Activated CD4-positive, alpha-beta T cell treated with anti-CD3 and anti-CD28 coated beads, Interleukin-2, amount 10 ng/mL, durations not matched to agents 24 days and 14 days (primary cell): Measurements from ENCODE around the gene MSRB1. TPM values are rescaled to one million over a fixed set of nuclear protein-coding genes. Genes with fewer than 3 reads are reported as not detected.
"Not testable (repeated sequence)": the region's sequence is repeated elsewhere in the genome, so short reads cannot be mapped to it uniquely, and the experiment has no call there.

Experiments used
- DNase-seq: peaks from one replicate; pipeline ENCODE4 v3.0.0; 2022
- H3K27ac Mint-ChIP-seq: one replicate; pipeline ENCODE4 v1.8.0; 2022; ENCODE audit warnings: mild to moderate bottlenecking, mixed read lengths
- H3K27me3 Mint-ChIP-seq: one replicate; pipeline ENCODE4 v1.8.0; 2022; ENCODE audit warnings: mixed read lengths
- H3K36me3 Mint-ChIP-seq: one replicate; pipeline ENCODE4 v1.8.0; 2022; ENCODE audit warnings: low read depth, mild to moderate bottlenecking, mixed read lengths
- H3K4me1 Mint-ChIP-seq: one replicate; pipeline ENCODE4 v1.8.0; 2021; ENCODE audit warnings: mixed read lengths
- H3K4me3 Mint-ChIP-seq: one replicate; pipeline ENCODE4 v1.8.0; 2022; ENCODE audit warnings: mild to moderate bottlenecking, moderate library complexity, mixed read lengths
- H3K9me3 Mint-ChIP-seq: one replicate; pipeline ENCODE4 v1.8.0; 2021; ENCODE audit warnings: mixed read lengths
- intact Hi-C: fragments of 100-400 bp; cut with micrococcal nuclease; formaldehyde crosslinking; loops from one replicate; pipeline ENCODE4 v1.15.1; 2023
- total RNA-seq: library from RNA; stranded (reverse); gene quantifications from 2 replicates; pipeline ENCODE4 v1.2.3, GENCODE V29; 2022

The MSRB1 gene
- total RNA-seq, 1 donor from 2014 or later: 22.8 TPM

GRCh38 chr16:1974157-1975070, 31.4 kb upstream of the MSRB1 start:
- intact Hi-C loops: loop anchor here (5.0 kb wide), 1 partner anchor 33 kb away; the partner anchor contains the start of gene ZNF598
- Mint-ChIP-seq H3K36me3 (peaks cover 31% of the 10 kb centered on the region), H3K9me3 (no peaks in the 10 kb centered on the region), H3K4me1 (peaks cover 16% of the 10 kb centered on the region), H3K27ac (no peak overlapping the region), H3K27me3 (no peaks in the 10 kb centered on the region), H3K4me3 (peak overlapping the region; percentile 41)
- no peak for DNase-seq

- H3K4me3 Mint-ChIP-seq: peak overlapping the region; percentile 9
- H3K36me3 Mint-ChIP-seq: peaks cover 28% of the 10 kb centered on the region
- peaks cover 16% of the 10 kb centered on the region for H3K4me1 Mint-ChIP-seq
- no peak overlapping the region for H3K27ac Mint-ChIP-seq
- H3K27me3 Mint-ChIP-seq: no peaks in the 10 kb centered on the region
- intact Hi-C loops: loop anchor here (5.0 kb wide), 1 partner anchor 34 kb away; the partner anchor contains the start of gene ZNF598
- no peak for DNase-seq
- no peaks in the 10 kb centered on the region for H3K9me3 Mint-ChIP-seq
Observed at GRCh38 chr16:1973461-1974156, 30.6 kb upstream of the MSRB1 start.

GRCh38 chr16:1972490-1972877, 29.5 kb upstream of the MSRB1 start:
- Mint-ChIP-seq H3K9me3 (no peaks in the 10 kb centered on the region), H3K27ac (peak overlapping the region; percentile 95), H3K27me3 (no peaks in the 10 kb centered on the region), H3K4me1 (peaks cover 16% of the 10 kb centered on the region), H3K4me3 (peak overlapping the region; percentile 99), H3K36me3 (peaks cover 24% of the 10 kb centered on the region)
- DNase-seq: peak; percentile 74
- intact Hi-C loops: loop anchor here (1.0 to 5.0 kb wide), 3 partner anchors 8 to 35 kb away; partner anchors contain the start of genes RPS2 and ZNF598

- intact Hi-C loops: loop anchor here (1.0 to 5.0 kb wide), 3 partner anchors 8 to 35 kb away; partner anchors contain the start of genes RPS2 and ZNF598
- H3K27ac Mint-ChIP-seq: peak within 1 kb of the TSS; percentile 95
Observed at GRCh38 chr16:1971796-1972489, 28.9 kb upstream of the MSRB1 start, which contains the start of gene TBL3. TSS of gene TBL3 (plus strand) at chr16:1972053. CDS start at chr16:1972165, 112 bp downstream.

GRCh38 chr16:1968146-1968953, 25.4 kb upstream of the MSRB1 start:
- H3K9me3 Mint-ChIP-seq: no peaks in the 10 kb centered on the region
- peaks cover 30% of the 10 kb centered on the region for H3K36me3 Mint-ChIP-seq
- H3K4me3 Mint-ChIP-seq: no peak overlapping the region
- H3K4me1 Mint-ChIP-seq: peaks cover 26% of the 10 kb centered on the region
- H3K27ac Mint-ChIP-seq: no peak overlapping the region
- no peaks in the 10 kb centered on the region for H3K27me3 Mint-ChIP-seq
- no peak for DNase-seq
- intact Hi-C loops: no loop called here

More at GRCh38 chr16:1971796-1972489, 28.9 kb upstream of the MSRB1 start, which contains the start of gene TBL3:
- H3K4me1 Mint-ChIP-seq: peaks cover 17% of the 10 kb centered on the region
- no peaks in the 10 kb centered on the region for H3K9me3 Mint-ChIP-seq
- peak; percentile 99 for DNase-seq
- peak within 1 kb of the TSS; percentile 99 for H3K4me3 Mint-ChIP-seq
- H3K36me3 Mint-ChIP-seq: peaks cover 23% of the 10 kb centered on the region
- H3K27me3 Mint-ChIP-seq: no peaks in the 10 kb centered on the region

GRCh38 chr16:1966460-1966859, 23.5 kb upstream of the MSRB1 start, which contains the start of gene RNF151:
TSS of gene RNF151 (plus strand) at chr16:1966856. CDS start at chr16:1966882, 26 bp downstream.
- Mint-ChIP-seq H3K9me3 (no peaks in the 10 kb centered on the region), H3K27ac (peak within 1 kb of the TSS; percentile 97), H3K4me1 (peaks cover 24% of the 10 kb centered on the region), H3K27me3 (no peaks in the 10 kb centered on the region), H3K36me3 (peaks cover 41% of the 10 kb centered on the region), H3K4me3 (peak within 1 kb of the TSS; percentile 99)
- intact Hi-C loops: no loop called here
- DNase-seq: no peak

- H3K27ac Mint-ChIP-seq: peak overlapping the region; percentile 97
- peaks cover 26% of the 10 kb centered on the region for H3K4me1 Mint-ChIP-seq
- no peaks in the 10 kb centered on the region for H3K9me3 Mint-ChIP-seq
- no peak for DNase-seq
- peak overlapping the region; percentile 99 for H3K4me3 Mint-ChIP-seq
- no peaks in the 10 kb centered on the region for H3K27me3 Mint-ChIP-seq
- peaks cover 47% of the 10 kb centered on the region for H3K36me3 Mint-ChIP-seq
- intact Hi-C loops: loop anchor here (2.0 kb wide), 1 partner anchor 25 kb away; no protein-coding TSS in a partner anchor
Observed at GRCh38 chr16:1965396-1966001, 22.5 kb upstream of the MSRB1 start.

- Mint-ChIP-seq H3K9me3 (no peaks in the 10 kb centered on the region), H3K4me1 (peaks cover 31% of the 10 kb centered on the region), H3K27me3 (no peaks in the 10 kb centered on the region), H3K27ac (peak within 1 kb of the TSS; percentile 97), H3K4me3 (peak within 1 kb of the TSS; percentile 99), H3K36me3 (peaks cover 54% of the 10 kb centered on the region)
- peak; percentile 100 for DNase-seq
- intact Hi-C loops: loop anchor here (1.0 to 2.0 kb wide), 3 partner anchors 8 to 26 kb away; partner anchors contain the start of genes MSRB1 and TBL3
Observed at GRCh38 chr16:1964506-1965395, 21.8 kb upstream of the MSRB1 start, which contains the start of gene RPS2. TSS of gene RPS2 (minus strand) at chr16:1964826. CDS start at chr16:1964625, 201 bp downstream.

- H3K9me3 Mint-ChIP-seq: no peaks in the 10 kb centered on the region
- peaks cover 55% of the 10 kb centered on the region for H3K36me3 Mint-ChIP-seq
- no peaks in the 10 kb centered on the region for H3K27me3 Mint-ChIP-seq
- H3K4me3 Mint-ChIP-seq: peak overlapping the region; percentile 99
- peak overlapping the region; percentile 97 for H3K27ac Mint-ChIP-seq
- intact Hi-C loops: loop anchor here (1.0 to 2.0 kb wide), 3 partner anchors 8 to 27 kb away; partner anchors contain the start of genes MSRB1 and TBL3
- H3K4me1 Mint-ChIP-seq: peaks cover 33% of the 10 kb centered on the region
- peak; percentile 83 for DNase-seq
Observed at GRCh38 chr16:1963806-1964505, 21.0 kb upstream of the MSRB1 start.

- Mint-ChIP-seq H3K4me3 (peak overlapping the region; percentile 99), H3K27ac (peak overlapping the region; percentile 97), H3K36me3 (peaks cover 55% of the 10 kb centered on the region), H3K4me1 (peaks cover 34% of the 10 kb centered on the region)
- DNase-seq, H3K9me3 Mint-ChIP-seq, intact Hi-C loops, H3K27me3 Mint-ChIP-seq: not testable (repeated sequence)
Observed at GRCh38 chr16:1962161-1963153, 19.5 kb upstream of the MSRB1 start.
